Measurements from ENCODE around the gene TLDC2.

DNA sequence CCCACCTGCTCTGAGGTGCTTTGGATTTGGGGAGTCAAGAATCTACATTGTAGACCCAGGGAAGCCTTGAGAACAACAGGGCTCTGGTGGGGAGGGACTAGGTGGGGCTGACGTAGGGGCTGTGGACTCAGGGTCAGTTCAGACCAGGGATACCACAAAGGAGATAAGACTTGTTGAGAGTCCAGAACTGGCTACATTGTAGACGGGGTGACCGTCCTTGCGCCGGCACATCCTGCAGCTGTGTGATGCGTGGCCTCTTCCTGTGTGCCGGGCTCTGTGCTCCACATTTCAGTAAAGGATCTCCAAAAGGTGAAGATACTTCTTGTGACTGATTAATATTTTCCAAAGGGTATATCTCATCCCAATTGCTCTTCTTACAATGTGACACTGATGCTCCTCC is 9.8 kb upstream of the TLDC2 start:
- TF ChIP-seq POLR2A (IDR thresholded peaks at IDR 0.05; ENCODE audit: low read length) (no peak), GATA1 (IDR thresholded peaks at IDR 0.05; ENCODE audit: low read depth, low read length) (no peak)

All from erythroblast (primary cell).